ENCODE results near the gene ATP5F1E.
"Not testable (repeated sequence)": the region's sequence is repeated elsewhere in the genome, so short reads cannot be mapped to it uniquely, and the experiment has no call there.

Gene ATP5F1E

GRCh38 chr20:59018817-59019216 is 13.3 kb downstream of the ATP5F1E start:
- no peak for DNase-seq

- DNase-seq = no peak
These were observed 14.5 kb downstream of the ATP5F1E start for GRCh38 chr20:59017493-59018231.

GRCh38 chr20:59016795-59017492 is 15.2 kb downstream of the ATP5F1E start:
- DNase-seq = peak; percentile 39

GRCh38 chr20:59015812-59016711 is 16.1 kb downstream of the ATP5F1E start:
- DNase-seq = no peak

GRCh38 chr20:59015411-59015810 is 16.7 kb downstream of the ATP5F1E start:
- DNase-seq = no peak

GRCh38 chr20:59014680-59015389 is 17.3 kb downstream of the ATP5F1E start:
- no peak for DNase-seq

- no peak for DNase-seq
These were observed 18.1 kb downstream of the ATP5F1E start for GRCh38 chr20:59013959-59014608.

GRCh38 chr20:59013031-59013951 is 18.8 kb downstream of the ATP5F1E start:
- no peak for DNase-seq

GRCh38 chr20:59011874-59012157 is 20.3 kb downstream of the ATP5F1E start:
- not testable (repeated sequence) for DNase-seq

GRCh38 chr20:59010995-59011873 is 20.9 kb downstream of the ATP5F1E start:
- no peak for DNase-seq

- no peak for DNase-seq
These were observed 21.7 kb downstream of the ATP5F1E start for GRCh38 chr20:59010321-59010994.

GRCh38 chr20:59008715-59009336 is 23.3 kb downstream of the ATP5F1E start:
- DNase-seq = no peak

- DNase-seq = no peak
These were observed 24.2 kb downstream of the ATP5F1E start for GRCh38 chr20:59007665-59008511.

GRCh38 chr20:59006864-59007664 is 25.1 kb downstream of the ATP5F1E start, which contains the start of gene CTSZ:
Gene CTSZ, minus strand, starts transcription at chr20:59007254. Its CDS starts 126 bp downstream, at chr20:59007128.
- DNase-seq = peak; percentile 50

- no peak for DNase-seq
These were observed 25.8 kb downstream of the ATP5F1E start for GRCh38 chr20:59006167-59006863.

- no peak for DNase-seq
These were observed 26.5 kb downstream of the ATP5F1E start for GRCh38 chr20:59005523-59006166.

Measured in activated naive CD4-positive, alpha-beta T cell treated with anti-CD3 and anti-CD28 coated beads, Interleukin-2, amount 50 U/mL, for 16 hours (primary cell).